IPS DF 6.9 (cell line): Measurements from ENCODE around the gene DNAJA2.
"Not testable (repeated sequence)": the region's sequence is repeated elsewhere in the genome, so short reads cannot be mapped to it uniquely, and the experiment has no call there.

Source experiments
- DNase-seq: peaks from one replicate; pipeline ENCODE4 v3.0.0-alpha.2; 2013; ENCODE audit warnings: low read depth, low spot score
- H3K27ac ChIP-seq: one replicate; pipeline ENCODE4 v1.5.1; 2013; ENCODE audit warnings: low read length, control low read depth
- H3K27me3 ChIP-seq: 2 replicates; pipeline ENCODE4 v1.6.1; 2013; ENCODE audit warnings: mild to moderate bottlenecking, low read length; ENCODE audit not compliant: control insufficient read depth, insufficient read depth
- H3K36me3 ChIP-seq: 2 replicates; pipeline ENCODE4 v1.6.1; 2013; ENCODE audit warnings: low read length; ENCODE audit not compliant: control insufficient read depth, insufficient read depth
- H3K4me1 ChIP-seq: 2 replicates; pipeline ENCODE4 v1.6.1; 2013; ENCODE audit warnings: low read length; ENCODE audit not compliant: control insufficient read depth, insufficient read depth
- H3K4me3 ChIP-seq: 2 replicates; pipeline ENCODE4 v1.5.1; 2013; ENCODE audit warnings: mild to moderate bottlenecking, low read length
- H3K9me3 ChIP-seq: 2 replicates; pipeline ENCODE4 v1.6.1; 2013; ENCODE audit warnings: low read length, inconsistent platforms; ENCODE audit not compliant: control insufficient read depth, insufficient read depth
- WGBS: extraction: QIAGEN DNeasy Blood & Tissue Kit; methylation state at CpG from one replicate; pipeline ENCODE4 v1.1.7; 2013; ENCODE audit warnings: mixed read lengths, missing lambda C conversion rate; ENCODE audit not compliant: insufficient read length, insufficient coverage; 5-methylcytosine and 5-hydroxymethylcytosine counted together

DNAJA2 gene

GRCh38 chr16:46973207-46973995 lies at the start of gene DNAJA2:
Gene DNAJA2 (minus strand): TSS chr16:46973674. CDS start chr16:46973572, 102 bp downstream.
- Histone ChIP-seq H3K4me3 (peak within 1 kb of the TSS; percentile 89; the same call in 1 of the 2 replicates), H3K27ac (no peak within 1 kb of the TSS), H3K4me1 (peaks cover 2% of the 10 kb centered on the region; the same call in 1 of the 2 replicates), H3K36me3 (peaks cover 4% of the 10 kb centered on the region; the same call in 1 of the 2 replicates), H3K27me3 (no peaks in the 10 kb centered on the region), H3K9me3 (no peaks in the 10 kb centered on the region)
- peak; percentile 43 for DNase-seq
- WGBS, result no CpG with 5 or more reads among the region's 86 CpGs

GRCh38 chr16:47019568-47019967 lies 46.1 kb upstream of the DNAJA2 start:
- no peaks in the 10 kb centered on the region for H3K27me3 ChIP-seq
- H3K4me3 ChIP-seq, result no peak overlapping the region

GRCh38 chr16:47018223-47018891 lies 44.9 kb upstream of the DNAJA2 start:
- no peak overlapping the region for H3K27ac ChIP-seq
- no peak overlapping the region for H3K4me3 ChIP-seq
- no peak for DNase-seq
- no peaks in the 10 kb centered on the region for H3K4me1 ChIP-seq
- H3K27me3 ChIP-seq, result no peaks in the 10 kb centered on the region
- H3K9me3 ChIP-seq, result no peaks in the 10 kb centered on the region
- no CpG with 5 or more reads among the region's 14 CpGs for WGBS
- H3K36me3 ChIP-seq, result no peaks in the 10 kb centered on the region

More at GRCh38 chr16:47019568-47019967, 46.1 kb upstream of the DNAJA2 start:
- no peaks in the 10 kb centered on the region for H3K36me3 ChIP-seq
- H3K9me3 ChIP-seq, result no peaks in the 10 kb centered on the region
- no peak for DNase-seq
- no peak overlapping the region for H3K27ac ChIP-seq
- H3K4me1 ChIP-seq, result no peaks in the 10 kb centered on the region
- WGBS, result no CpG with 5 or more reads among the region's 2 CpGs

- no peaks in the 10 kb centered on the region for H3K9me3 ChIP-seq
- no CpG with 5 or more reads among the region's 5 CpGs for WGBS
- no peak for DNase-seq
- H3K27ac ChIP-seq, result no peak overlapping the region
- H3K4me1 ChIP-seq, result no peaks in the 10 kb centered on the region
- H3K4me3 ChIP-seq, result no peak overlapping the region
- no peaks in the 10 kb centered on the region for H3K36me3 ChIP-seq
- no peaks in the 10 kb centered on the region for H3K27me3 ChIP-seq
Observed at GRCh38 chr16:47017636-47018035, 44.2 kb upstream of the DNAJA2 start.

GRCh38 chr16:47016700-47017133 lies 43.2 kb upstream of the DNAJA2 start:
- no peak overlapping the region for H3K27ac ChIP-seq
- WGBS, result no CpG with 5 or more reads among the region's 6 CpGs
- no peaks in the 10 kb centered on the region for H3K27me3 ChIP-seq
- H3K4me3 ChIP-seq, result no peak overlapping the region
- no peaks in the 10 kb centered on the region for H3K4me1 ChIP-seq
- H3K36me3 ChIP-seq, result no peaks in the 10 kb centered on the region
- DNase-seq, result no peak
- no peaks in the 10 kb centered on the region for H3K9me3 ChIP-seq

- no peak for DNase-seq
- WGBS, result no CpG with 5 or more reads among the region's 25 CpGs
- Histone ChIP-seq H3K27me3 (no peaks in the 10 kb centered on the region), H3K4me1 (no peaks in the 10 kb centered on the region), H3K4me3 (no peak overlapping the region), H3K36me3 (no peaks in the 10 kb centered on the region), H3K9me3 (no peaks in the 10 kb centered on the region), H3K27ac (no peak overlapping the region)
Observed at GRCh38 chr16:47013910-47014309, 40.4 kb upstream of the DNAJA2 start.

GRCh38 chr16:47013172-47013571 lies 39.7 kb upstream of the DNAJA2 start:
- no peak for DNase-seq
- WGBS, result no CpG with 5 or more reads among the region's 4 CpGs
- no peak overlapping the region for H3K4me3 ChIP-seq
- no peaks in the 10 kb centered on the region for H3K36me3 ChIP-seq
- no peaks in the 10 kb centered on the region for H3K9me3 ChIP-seq
- no peaks in the 10 kb centered on the region for H3K4me1 ChIP-seq
- no peak overlapping the region for H3K27ac ChIP-seq
- no peaks in the 10 kb centered on the region for H3K27me3 ChIP-seq

DNA sequence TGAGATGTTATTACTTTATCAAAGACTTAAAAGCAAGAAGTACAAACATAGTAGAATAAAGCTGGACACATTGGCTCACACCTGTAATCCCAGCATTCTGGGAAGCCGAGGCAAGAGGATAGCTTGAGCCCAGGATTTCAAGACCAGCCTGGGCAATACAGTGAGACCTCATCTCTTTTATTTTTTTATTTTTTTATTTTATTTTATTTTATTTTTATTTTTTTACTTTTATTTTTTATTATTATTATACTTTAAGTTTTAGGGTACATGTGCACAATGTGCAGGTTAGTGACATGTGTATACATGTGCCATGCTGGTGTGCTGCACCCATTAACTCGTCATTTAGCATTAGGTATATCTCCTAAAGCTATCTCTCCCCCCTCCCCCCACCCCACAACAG lies 37.3 kb upstream of the DNAJA2 start:
- not testable (repeated sequence) for H3K4me3 ChIP-seq, DNase-seq, H3K27ac ChIP-seq, H3K9me3 ChIP-seq, H3K36me3 ChIP-seq, H3K27me3 ChIP-seq, H3K4me1 ChIP-seq
- WGBS, result no CpG with 5 or more reads among the region's 2 CpGs

- H3K4me3 ChIP-seq, result no peak overlapping the region
- no peaks in the 10 kb centered on the region for H3K27me3 ChIP-seq
- WGBS, result no CpG with 5 or more reads among the region's 2 CpGs
- H3K36me3 ChIP-seq, result no peaks in the 10 kb centered on the region
- DNase-seq, result no peak
- no peaks in the 10 kb centered on the region for H3K4me1 ChIP-seq
- H3K9me3 ChIP-seq, result no peaks in the 10 kb centered on the region
- no peak overlapping the region for H3K27ac ChIP-seq
Observed at GRCh38 chr16:47008612-47009011, 35.1 kb upstream of the DNAJA2 start.

GRCh38 chr16:47008174-47008573 lies 34.7 kb upstream of the DNAJA2 start:
- H3K27me3 ChIP-seq, result no peaks in the 10 kb centered on the region
- H3K27ac ChIP-seq, result no peak overlapping the region
- WGBS, result no CpG with 5 or more reads among the region's 4 CpGs
- no peak overlapping the region for H3K4me3 ChIP-seq
- no peaks in the 10 kb centered on the region for H3K9me3 ChIP-seq
- no peaks in the 10 kb centered on the region for H3K36me3 ChIP-seq
- no peak for DNase-seq
- H3K4me1 ChIP-seq, result no peaks in the 10 kb centered on the region
